NCI-H226 (cell line): ENCODE results near the gene DYNLT2B.
A peak's percentile ranks its signal among the peaks of the same experiment; 100 is the strongest.
"Not testable (repeated sequence)": the region's sequence is repeated elsewhere in the genome, so short reads cannot be mapped to it uniquely, and the experiment has no call there.

ENCODE experiments used
- DNase-seq: peaks from one replicate; pipeline ENCODE4 v3.0.0-alpha.2; 2015

The DYNLT2B gene

DNA sequence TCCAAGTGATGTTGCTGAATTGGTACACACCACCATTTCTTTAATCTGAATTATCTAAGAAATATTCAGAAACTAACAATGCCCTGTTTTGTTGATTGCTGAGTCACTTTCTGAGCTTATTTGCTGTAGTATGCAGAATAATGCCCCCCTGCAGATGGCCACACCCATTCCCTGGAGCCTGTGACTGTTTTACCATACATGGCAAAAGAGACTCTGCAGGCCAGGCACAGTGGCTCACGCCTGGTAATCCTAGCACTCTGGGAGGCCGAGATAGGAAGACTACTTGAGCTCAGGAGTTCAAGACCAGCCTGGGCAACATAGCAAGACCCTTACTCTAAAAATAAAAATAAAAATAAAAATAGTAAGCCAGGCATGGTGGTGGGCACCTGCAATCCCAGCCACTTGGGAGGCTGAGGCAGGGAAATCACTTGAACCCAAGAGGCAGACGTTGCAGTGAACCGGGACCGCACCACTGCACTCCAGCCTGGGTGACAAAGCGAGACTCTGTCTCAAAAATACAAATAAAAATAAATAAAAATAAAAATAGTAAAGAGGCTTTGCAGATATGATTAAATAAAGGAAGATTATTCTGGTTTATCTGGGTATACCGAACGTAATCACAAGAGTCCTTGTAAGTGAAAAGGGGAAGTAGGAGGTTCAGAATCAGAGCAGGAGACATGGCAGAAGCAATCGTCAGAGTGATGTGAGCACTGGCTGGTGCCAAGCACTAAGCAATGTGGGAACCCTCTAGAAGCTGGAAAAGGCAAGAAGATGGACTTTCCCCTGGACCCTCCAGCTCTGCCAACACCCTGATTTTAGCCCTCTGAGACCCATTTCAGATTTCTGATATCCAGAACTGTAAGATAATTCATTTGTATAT lies 49.5 kb downstream of the DYNLT2B start:
- DNase-seq: no peak

DNA sequence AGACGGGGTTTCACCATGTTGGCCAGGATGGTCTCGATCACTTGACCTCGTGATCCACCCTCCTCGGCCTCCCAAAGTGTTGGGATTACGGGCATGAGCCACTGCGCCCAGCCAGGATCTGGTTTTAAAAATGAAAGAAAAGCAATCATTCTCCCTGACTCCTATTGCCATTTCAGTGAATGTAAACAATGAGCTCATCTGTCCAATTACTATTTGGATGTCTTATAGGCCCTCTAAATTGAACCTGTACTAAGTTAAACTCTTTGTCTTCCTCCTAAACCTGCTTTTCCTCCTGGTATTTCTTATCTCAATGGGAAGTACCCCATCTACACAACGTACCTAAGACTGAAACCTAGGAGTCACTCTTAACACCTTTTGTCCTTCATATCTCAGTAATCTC lies 54.2 kb downstream of the DYNLT2B start:
- no peak for DNase-seq

DNA sequence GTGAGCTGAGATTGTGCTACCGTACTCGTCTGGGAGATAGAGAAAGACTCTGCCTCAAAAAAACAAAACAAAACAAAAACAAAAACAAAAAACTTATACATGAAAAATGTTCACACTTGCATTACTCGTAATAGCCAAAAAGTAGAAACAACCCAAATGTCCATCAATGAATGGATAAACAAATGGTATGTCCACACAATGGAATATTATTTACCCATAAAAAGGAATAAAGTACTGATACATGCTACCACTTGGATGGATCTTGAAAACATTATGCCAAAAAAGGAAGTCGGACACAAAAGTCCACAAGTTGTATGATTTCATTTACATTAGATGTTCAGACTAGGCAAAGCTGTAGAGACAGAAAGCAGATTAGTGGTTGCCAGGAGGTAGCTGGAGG lies 57.3 kb downstream of the DYNLT2B start:
- no peak for DNase-seq

DNA sequence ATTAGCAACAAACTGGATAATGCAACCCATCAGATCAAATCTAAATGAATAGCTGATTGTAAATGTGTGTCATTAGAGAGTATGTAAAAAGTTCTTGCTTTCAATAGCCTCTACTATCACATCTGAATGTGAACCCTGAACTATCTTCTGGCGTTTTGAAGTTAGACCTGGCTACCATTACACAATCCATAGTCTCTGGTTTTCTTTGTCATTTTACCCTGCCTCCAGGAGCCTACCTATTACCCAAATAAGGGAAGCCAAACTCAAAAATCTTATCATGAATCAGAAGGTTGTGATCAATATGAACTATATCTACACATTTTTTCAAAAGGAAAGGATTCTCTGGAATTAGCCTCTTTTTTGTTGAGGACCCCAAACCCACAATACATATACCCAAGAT lies 62.3 kb downstream of the DYNLT2B start:
- DNase-seq: no peak

DNA sequence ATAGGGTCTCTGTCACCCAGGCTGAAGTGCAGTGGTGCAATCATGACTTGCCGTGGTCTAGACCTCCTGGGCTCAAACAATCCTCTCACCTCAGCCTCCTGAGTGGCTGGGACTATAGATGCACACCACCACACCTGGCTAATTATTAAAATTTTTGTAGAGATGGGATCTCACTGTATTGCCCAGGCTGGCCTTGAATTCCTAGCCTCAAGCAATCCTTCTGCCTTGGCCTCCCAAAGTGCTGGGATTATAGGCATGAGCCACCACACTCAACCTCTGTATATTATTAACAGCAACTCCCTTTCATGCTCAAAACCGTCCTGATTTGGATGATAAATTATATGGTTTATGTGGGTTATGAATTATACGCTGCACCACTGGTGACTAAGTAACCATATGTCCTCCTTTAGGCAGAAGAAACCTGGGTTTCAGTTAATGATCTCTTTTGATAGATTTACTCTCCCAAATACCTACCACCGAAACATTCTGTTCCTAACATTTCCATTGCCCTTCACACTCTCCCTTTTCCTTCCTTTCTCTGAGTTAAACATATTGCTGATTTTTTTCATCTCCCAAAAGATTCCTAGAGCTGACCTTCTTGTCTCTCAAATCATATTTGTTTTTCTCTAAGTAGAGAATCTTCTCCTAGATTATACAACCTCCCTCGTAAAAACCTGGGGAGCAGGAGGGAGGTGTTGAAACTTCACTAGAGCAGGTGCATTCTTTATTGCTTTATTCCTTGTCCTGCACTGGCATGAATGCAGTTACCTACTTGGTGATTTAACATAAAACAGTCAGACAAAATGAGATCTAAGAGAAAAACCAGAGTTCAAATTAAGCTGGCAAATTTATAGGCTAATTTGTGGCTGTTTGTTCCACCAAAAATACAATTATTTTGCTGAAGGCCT lies 63.4 kb downstream of the DYNLT2B start:
- no peak for DNase-seq

DNA sequence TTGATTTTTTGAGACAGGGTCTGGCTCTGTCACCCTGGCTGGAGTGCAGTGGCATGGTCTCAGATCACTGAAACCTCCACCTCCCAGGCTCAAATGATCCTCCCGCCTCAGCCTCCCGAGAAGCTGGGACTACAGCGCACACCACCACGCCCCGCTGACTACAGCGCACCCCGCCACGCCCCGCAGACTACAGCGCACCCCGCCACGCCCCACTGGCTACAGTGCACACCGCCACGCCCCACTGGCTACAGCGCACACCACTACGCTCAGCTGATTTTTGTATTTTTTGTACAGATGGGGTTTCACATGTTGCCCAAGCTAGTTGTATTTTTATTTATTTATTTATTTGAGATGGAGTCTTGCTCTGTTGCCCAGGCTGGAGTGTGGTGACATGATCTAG lies 66.1 kb downstream of the DYNLT2B start:
- no peak for DNase-seq

DNA sequence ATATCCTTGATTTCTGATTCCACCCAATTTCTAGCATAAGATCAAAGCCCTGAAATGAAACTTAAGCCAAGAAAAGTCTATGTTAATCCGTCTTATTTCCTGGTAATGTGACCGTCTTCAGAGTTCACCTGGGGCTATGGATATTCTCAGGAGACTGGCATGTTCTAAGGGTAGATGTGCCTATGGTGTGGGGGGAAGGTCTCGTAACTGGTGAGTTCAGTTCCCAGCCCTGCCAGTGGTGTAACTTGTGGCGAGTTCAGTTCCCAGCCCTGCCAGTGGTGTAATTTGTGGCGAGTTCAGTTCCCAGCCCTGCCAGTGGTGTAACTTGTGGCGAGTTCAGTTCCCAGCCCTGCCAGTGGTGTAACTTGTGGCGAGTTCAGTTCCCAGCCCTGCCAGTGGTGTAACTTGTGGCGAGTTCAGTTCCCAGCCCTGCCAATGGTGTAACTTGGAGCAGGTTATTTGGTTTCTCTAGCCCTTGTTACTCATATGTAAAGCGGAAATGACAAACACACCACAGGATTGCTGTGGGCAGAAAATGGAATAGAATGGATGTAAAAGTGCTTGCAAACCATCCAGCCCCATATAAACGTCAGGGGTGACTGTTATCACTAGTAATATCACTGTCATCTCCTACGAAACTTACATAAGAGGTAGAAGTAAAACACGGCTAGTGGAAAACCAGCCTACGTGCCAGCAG lies 71.3 kb downstream of the DYNLT2B start:
- peak; percentile 10 for DNase-seq

DNA sequence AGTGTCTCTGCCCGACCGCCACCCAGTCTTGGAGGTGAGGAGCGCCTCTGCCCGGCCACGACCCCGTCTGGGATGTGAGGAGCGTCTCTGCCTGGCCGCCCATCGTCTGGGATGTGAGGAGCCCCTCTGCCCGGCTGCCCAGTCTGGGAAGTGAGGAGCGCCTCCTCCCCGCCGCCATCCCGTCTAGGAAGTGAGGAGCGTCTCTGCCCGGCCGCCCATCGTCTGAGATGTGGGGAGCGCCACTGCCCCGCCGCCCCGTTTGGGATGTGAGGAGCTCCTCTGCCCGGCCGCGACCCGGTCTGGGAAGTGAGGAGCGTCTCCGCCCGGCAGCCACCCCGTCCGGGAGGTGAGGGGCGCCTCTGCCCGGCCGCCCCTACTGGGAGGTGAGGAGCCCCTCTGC lies 73.9 kb downstream of the DYNLT2B start:
- not testable (repeated sequence) for DNase-seq

DNA sequence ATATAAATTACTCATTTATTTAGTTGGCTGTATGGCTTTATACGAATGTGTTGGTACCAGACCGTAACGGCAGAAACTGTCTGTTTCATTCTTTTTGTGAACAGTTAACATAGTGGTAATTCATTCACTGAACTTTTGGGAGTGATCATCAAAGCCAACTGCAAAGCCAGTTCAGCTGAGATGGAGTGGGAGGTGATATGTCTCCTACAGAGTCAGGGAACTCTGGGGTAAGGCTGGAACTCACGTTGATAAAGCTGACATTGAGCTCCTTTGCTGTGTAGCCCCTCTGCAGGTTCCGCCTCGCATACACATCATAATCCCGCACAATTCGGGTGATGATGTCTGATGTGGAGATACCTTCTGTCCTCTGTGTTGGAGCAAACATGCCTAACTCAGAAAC lies 76.3 kb downstream of the DYNLT2B start:
- no peak for DNase-seq
